CD14-positive monocyte (primary cell): Measurements from ENCODE around the gene PIWIL4. TPM values are rescaled to one million over a fixed set of nuclear protein-coding genes. Genes with fewer than 3 reads are reported as not detected.

Experiments used
- DNase-seq, 3 donors: peaks; one replicate each; pipeline ENCODE4 v3.0.0-alpha.2; 2011 to 2022
- H2AFZ ChIP-seq: 2 replicates; pipeline ENCODE4 v1.6.0; 2012; ENCODE audit warnings: mild to moderate bottlenecking, low read depth, low read length, inconsistent platforms; ENCODE audit not compliant: insufficient read depth, poor library complexity, severe bottlenecking
- H3K27ac ChIP-seq, 2 donors: 1 replicate in 1 of 2; 2 replicates in 1 of 2; pipeline ENCODE4 v1.5.1; 2012 to 2013; ENCODE audit warnings: low read length in 2 of 2, control low read depth in 1 of 2, inconsistent platforms in 1 of 2, low read depth in 1 of 2, mild to moderate bottlenecking in 1 of 2
- H3K27me3 ChIP-seq, 2 donors: one replicate each; pipeline versions ENCODE4 v1.6.0 to v1.6.1; 2011 to 2013; ENCODE audit warnings: low read length in 2 of 2; ENCODE audit not compliant: control insufficient read depth in 2 of 2, insufficient read depth in 2 of 2
- H3K36me3 ChIP-seq, 2 donors: replicated peaks in 1 of 2; 1 replicate in 1 of 2; 2 replicates in 1 of 2; pipeline versions ENCODE4 v1.5.1 to v1.6.1; 2012 to 2013; ENCODE audit warnings: low read length in 2 of 2, control low read depth in 1 of 2, inconsistent platforms in 1 of 2, mild to moderate bottlenecking in 1 of 2; ENCODE audit not compliant: insufficient read depth in 2 of 2, control insufficient read depth in 1 of 2
- H3K4me1 ChIP-seq, 2 donors: 1 replicate in 1 of 2; 2 replicates in 1 of 2; pipeline versions ENCODE4 v1.5.1 to v1.6.1; 2012 to 2013; ENCODE audit warnings: low read length in 2 of 2, control low read depth in 1 of 2, inconsistent platforms in 1 of 2, mild to moderate bottlenecking in 1 of 2, moderate library complexity in 1 of 2; ENCODE audit not compliant: insufficient read depth in 2 of 2, control insufficient read depth in 1 of 2
- H3K4me2 ChIP-seq: replicated peaks from 2 replicates; pipeline ENCODE3; 2012; ENCODE audit warnings: low read length, moderate library complexity, mild to moderate bottlenecking; ENCODE audit not compliant: poor library complexity, severe bottlenecking; ENCODE audit errors: extremely low read depth
- H3K4me3 ChIP-seq, 3 experiments: fragments of 200-600 bp in 1 of 3; sonication (generic) in 1 of 3; replicated peaks in 1 of 3; 1 replicate in 2 of 3; 2 replicates in 1 of 3; pipeline ENCODE4 v1.5.1; 2011 to 2013; ENCODE audit warnings: low read length in 3 of 3, mild to moderate bottlenecking in 3 of 3, control low read depth in 2 of 3, low read depth in 2 of 3, inconsistent platforms in 1 of 3, moderate library complexity in 1 of 3
- H3K79me2 ChIP-seq: 2 replicates; pipeline ENCODE4 v1.6.0; 2012; ENCODE audit warnings: mild to moderate bottlenecking, control low read depth, inconsistent platforms, low read length, moderate library complexity; ENCODE audit not compliant: insufficient read depth
- H3K9ac ChIP-seq: 2 replicates; pipeline ENCODE4 v1.6.0; 2017; ENCODE audit warnings: low read length, mild to moderate bottlenecking; ENCODE audit not compliant: insufficient read depth, poor library complexity, severe bottlenecking
- H3K9me3 ChIP-seq, 2 donors: replicated peaks in 1 of 2; 1 replicate in 1 of 2; 2 replicates in 1 of 2; pipeline versions ENCODE4 v1.5.1 to v1.6.1; 2012 to 2013; ENCODE audit warnings: low read length in 2 of 2, control low read depth in 1 of 2; ENCODE audit not compliant: control insufficient read depth in 1 of 2, insufficient read depth in 1 of 2
- H4K20me1 ChIP-seq: 2 replicates; pipeline ENCODE4 v1.6.0; 2012; ENCODE audit warnings: mild to moderate bottlenecking, low read length, control low read depth, moderate library complexity; ENCODE audit not compliant: insufficient read depth
- H3K27ac Mint-ChIP-seq, 7 donors: one replicate each; pipeline ENCODE4 v1.8.0; 2020; ENCODE audit warnings: mild to moderate bottlenecking in 7 of 7, mixed read lengths in 7 of 7, moderate library complexity in 6 of 7, inconsistent platforms in 2 of 7
- H3K27me3 Mint-ChIP-seq, 3 donors: one replicate each; pipeline ENCODE4 v1.8.0; 2021 to 2022; ENCODE audit warnings: low read depth in 3 of 3, mild to moderate bottlenecking in 3 of 3, mixed read lengths in 3 of 3, moderate library complexity in 3 of 3, inconsistent platforms in 1 of 3
- H3K36me3 Mint-ChIP-seq, 2 donors: one replicate each; pipeline ENCODE4 v1.8.0; 2020; ENCODE audit warnings: mixed read lengths in 2 of 2, inconsistent platforms in 1 of 2, mild to moderate bottlenecking in 1 of 2
- H3K4me1 Mint-ChIP-seq: one replicate; pipeline ENCODE4 v1.8.0; 2020; ENCODE audit warnings: mild to moderate bottlenecking, mixed read lengths
- H3K4me3 Mint-ChIP-seq, 2 donors: one replicate each; pipeline ENCODE4 v1.8.0; 2020; ENCODE audit warnings: mild to moderate bottlenecking in 2 of 2, mixed read lengths in 2 of 2, moderate library complexity in 1 of 2
- H3K9me3 Mint-ChIP-seq, 7 donors: one replicate each; pipeline ENCODE4 v1.8.0; 2020 to 2022; ENCODE audit warnings: mixed read lengths in 7 of 7, mild to moderate bottlenecking in 6 of 7, moderate library complexity in 6 of 7, inconsistent platforms in 2 of 7
- CTCF ChIP-seq: fragments of 200-600 bp; IDR thresholded peaks from one replicate; pipeline ENCODE4 v1.8.0; 2022; ENCODE audit warnings: antibody characterized with exemption, mild to moderate bottlenecking
- WGBS: methylation state at CpG from one replicate; pipeline ENCODE4 v1.1.5; 2013; ENCODE audit warnings: missing lambda C conversion rate; ENCODE audit not compliant: insufficient coverage; 5-methylcytosine and 5-hydroxymethylcytosine counted together
- intact Hi-C, 2 donors: fragments of 100-400 bp; cut with micrococcal nuclease; formaldehyde crosslinking; loops; one replicate each; pipeline versions ENCODE4 v1.15.0 to v1.15.1; 2023
- polyA plus RNA-seq, 3 donors: library from polyadenylated mRNA; depleted of rRNA in 1 of 3; unstranded in 2 of 3; stranded (reverse) in 1 of 3; fragments of 300-500 nt in 2 of 3; fragments of >200 nt in 1 of 3; fragmentation: Illumina TruSeq in 2 of 3; gene quantifications; 1 replicate in 2 of 3; 2 replicates in 1 of 3; pipeline ENCODE4 v1.2.3, GENCODE V29; 2012 to 2021

PIWIL4 gene
- polyA plus RNA-seq, 3 donors: 0.98 to 14.2 (median 1.1) TPM

GRCh38 chr11:94524341-94524740 lies 42.8 kb upstream of the PIWIL4 start:
- H3K4me2 ChIP-seq: no peak overlapping the region
- H3K9ac ChIP-seq: no peak overlapping the region
- intact Hi-C loops: loop anchor here in 1 of 2 donors (5.0 kb wide), 1 partner anchor 73 kb away; no protein-coding TSS in a partner anchor
- no peaks in the 10 kb centered on the region for H3K27me3 ChIP-seq
- Mint-ChIP-seq H3K4me3 (no peak overlapping the region), H3K27me3 (no peaks in the 10 kb centered on the region), H3K4me1 (peaks cover 23% of the 10 kb centered on the region), H3K9me3 (no peaks in the 10 kb centered on the region), H3K27ac (no peak overlapping the region), H3K36me3 (no peaks in the 10 kb centered on the region)
- no peak overlapping the region for H2AFZ ChIP-seq
- peaks cover 8% of the 10 kb centered on the region for H3K79me2 ChIP-seq
- no peak for TF ChIP-seq CTCF
- H3K36me3 ChIP-seq: no peaks in the 10 kb centered on the region
- H4K20me1 ChIP-seq: no peaks in the 10 kb centered on the region
- no CpG with 5 or more reads among the region's 1 CpG for whole genome bisulfite sequencing
- no peak overlapping the region for H3K4me3 ChIP-seq
- H3K4me1 ChIP-seq: peaks cover 24 to 30% of the 10 kb centered on the region in 2 donors
- DNase-seq: no peak
- H3K9me3 ChIP-seq: no peaks in the 10 kb centered on the region
- H3K27ac ChIP-seq: no peak overlapping the region

- no peaks in the 10 kb centered on the region for H3K9me3 ChIP-seq
- H3K27ac ChIP-seq: peak overlapping the region in 1 of 2 donors; percentile 62
- H3K9me3 Mint-ChIP-seq: no peaks in the 10 kb centered on the region
- no peaks in the 10 kb centered on the region for H3K27me3 Mint-ChIP-seq
- H3K4me1 ChIP-seq: peaks cover 20 to 21% of the 10 kb centered on the region in 2 donors
- DNase-seq: peak; percentile 38 to 52 (median 52)
- intact Hi-C loops: no loop called here
- H3K27ac Mint-ChIP-seq: peak overlapping the region in 5 of 7 donors; percentile 26 to 80 (median 57)
- H3K4me3 ChIP-seq: peak overlapping the region in 1 of 3 experiments; percentile 54
- TF ChIP-seq CTCF: no peak
- H3K79me2 ChIP-seq: peaks cover 8% of the 10 kb centered on the region
- peaks cover 23% of the 10 kb centered on the region for H3K4me1 Mint-ChIP-seq
- H3K4me3 Mint-ChIP-seq: peak overlapping the region; percentile 35 to 84
- no peaks in the 10 kb centered on the region for H4K20me1 ChIP-seq
- H3K36me3 Mint-ChIP-seq: no peaks in the 10 kb centered on the region
- no peak overlapping the region for H3K9ac ChIP-seq
- H3K36me3 ChIP-seq: no peaks in the 10 kb centered on the region
- peak overlapping the region; percentile 47 for H3K4me2 ChIP-seq
- no CpG with 5 or more reads among the region's 5 CpGs for WGBS
- no peaks in the 10 kb centered on the region for H3K27me3 ChIP-seq
- H2AFZ ChIP-seq: no peak overlapping the region
Measured at GRCh38 chr11:94525546-94526324, 41.4 kb upstream of the PIWIL4 start.
